SKM-1 treated with dmso at 0.1 percent for 144 hours (cell line): ENCODE results near the gene IGFBP6.

Source experiments
- DNase-seq: peaks from one replicate; lab custom pipeline; 2025; ENCODE audit not compliant: unreplicated experiment; lab: John Stamatoyannopoulos, UW

Gene IGFBP6

DNA sequence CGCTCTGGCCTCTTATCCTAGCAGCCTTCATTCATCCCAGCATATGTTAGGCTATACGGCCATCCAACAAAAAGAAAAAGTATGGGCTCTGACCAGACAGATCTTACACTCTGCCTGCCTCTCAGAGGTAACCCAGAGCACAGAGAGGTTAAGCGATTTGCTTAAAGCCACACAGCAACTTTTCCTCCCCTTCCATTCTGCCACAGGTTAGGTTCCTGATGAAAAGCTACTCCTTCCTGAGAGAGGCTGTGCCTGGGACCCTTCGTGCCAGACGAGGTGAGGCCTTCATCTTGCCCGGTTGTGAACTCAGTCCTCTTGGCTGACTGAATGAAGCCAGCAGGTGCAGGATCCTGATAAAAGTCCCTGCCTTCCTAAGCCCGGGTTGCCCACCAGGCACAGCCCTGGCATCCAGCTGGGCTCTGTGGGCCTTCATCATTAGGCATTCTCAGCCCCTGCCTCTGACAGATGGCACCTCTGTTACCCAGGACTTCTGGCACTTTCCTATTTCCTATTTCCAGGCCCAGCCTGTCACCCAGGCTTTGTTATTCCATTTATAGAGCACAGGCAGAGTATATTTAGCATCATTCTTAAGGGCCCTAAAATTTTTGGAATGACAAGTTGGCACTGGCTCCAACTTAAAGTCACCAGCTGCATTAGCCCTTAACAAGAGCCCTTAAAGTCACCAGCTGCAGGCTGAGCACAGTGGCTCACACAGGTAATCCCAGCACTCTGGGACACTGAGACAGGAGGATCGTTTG lies 18.6 kb downstream of the IGFBP6 start:
- DNase-seq: no peak

DNA sequence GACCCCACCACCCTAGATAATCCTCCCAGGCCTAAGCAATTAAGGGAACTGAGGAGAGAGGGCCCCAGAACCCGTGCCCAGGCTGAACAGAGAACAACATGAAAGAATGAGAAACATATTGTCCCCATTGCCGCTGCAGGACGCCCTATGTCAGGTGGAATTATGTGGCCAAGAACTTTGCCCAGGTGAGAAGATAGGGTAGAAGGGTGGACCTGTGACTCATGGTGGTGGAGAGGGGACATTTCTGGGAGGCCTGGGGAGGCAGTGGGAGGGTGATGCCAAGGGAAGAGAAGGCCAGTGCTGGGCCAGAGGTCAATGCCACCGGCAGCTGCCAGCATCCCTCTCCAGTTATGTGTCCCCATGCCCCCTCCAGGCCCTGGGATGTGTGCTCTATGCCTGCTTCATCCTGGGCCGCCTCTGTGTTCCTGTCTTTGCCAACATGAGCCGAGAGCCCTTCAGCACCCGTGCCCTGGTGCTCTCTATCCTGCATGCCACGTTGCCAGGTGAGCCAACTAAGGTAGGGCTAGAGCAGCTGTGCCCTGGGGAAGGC lies 21.4 kb downstream of the IGFBP6 start:
- DNase-seq: no peak

DNA sequence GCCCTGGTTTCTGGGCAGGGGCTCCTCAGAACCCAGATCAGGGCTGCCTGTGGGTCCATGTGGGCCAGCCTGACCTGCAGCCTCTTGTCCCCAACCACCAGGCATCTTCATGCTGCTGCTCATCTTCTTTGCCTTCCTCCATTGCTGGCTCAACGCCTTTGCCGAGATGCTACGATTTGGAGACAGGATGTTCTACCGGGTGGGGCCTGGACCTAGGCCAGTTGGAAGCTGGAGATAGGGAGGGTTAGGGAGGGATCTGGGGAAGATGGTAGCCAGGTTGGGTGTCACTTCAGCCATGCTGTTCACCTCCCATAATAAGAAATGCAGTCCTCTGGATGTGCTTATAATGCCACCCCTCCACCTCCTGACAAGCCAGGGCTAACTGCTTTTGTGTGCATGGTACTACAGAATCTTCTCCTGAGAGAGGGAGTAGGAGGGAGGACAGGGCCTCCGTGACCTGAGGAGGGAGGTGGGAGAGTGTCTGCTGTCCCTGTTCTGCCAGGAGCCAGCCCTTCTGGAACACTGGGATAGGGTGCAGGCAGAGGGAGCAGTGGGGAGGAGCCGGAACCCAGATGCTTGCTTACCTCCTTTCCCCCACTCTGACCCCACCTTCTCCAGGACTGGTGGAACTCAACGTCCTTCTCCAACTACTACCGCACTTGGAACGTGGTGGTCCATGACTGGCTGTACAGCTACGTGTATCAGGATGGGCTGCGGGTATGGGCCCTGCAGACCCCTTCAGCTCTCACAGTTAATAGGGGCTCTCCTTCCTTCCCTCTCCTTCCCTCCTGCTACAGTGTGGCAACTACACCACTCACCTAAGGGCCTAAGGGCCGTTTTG lies 23.4 kb downstream of the IGFBP6 start:
- DNase-seq: no peak

DNA sequence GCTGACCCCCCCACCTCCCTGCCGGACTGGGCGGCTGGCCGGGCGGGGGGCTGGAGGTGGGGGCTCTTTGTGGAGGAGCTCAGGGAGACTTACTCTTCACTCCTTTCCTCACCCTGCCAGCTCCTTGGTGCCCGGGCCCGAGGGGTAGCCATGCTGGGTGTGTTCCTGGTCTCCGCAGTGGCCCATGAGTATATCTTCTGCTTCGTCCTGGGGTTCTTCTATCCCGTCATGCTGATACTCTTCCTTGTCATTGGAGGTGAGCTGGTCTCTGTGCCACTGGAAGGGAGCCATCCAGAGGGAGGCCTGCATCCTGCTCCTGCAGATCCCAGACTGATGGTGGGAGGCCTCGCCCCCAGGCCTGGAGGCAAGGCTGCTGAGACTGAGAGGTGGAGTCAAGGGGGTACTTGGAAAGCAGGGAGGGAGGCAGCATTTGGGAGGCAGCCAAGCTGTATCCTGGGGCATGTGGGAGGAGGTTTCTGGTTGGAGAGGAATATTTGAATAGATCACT lies 25.5 kb downstream of the IGFBP6 start:
- DNase-seq: no peak

DNA sequence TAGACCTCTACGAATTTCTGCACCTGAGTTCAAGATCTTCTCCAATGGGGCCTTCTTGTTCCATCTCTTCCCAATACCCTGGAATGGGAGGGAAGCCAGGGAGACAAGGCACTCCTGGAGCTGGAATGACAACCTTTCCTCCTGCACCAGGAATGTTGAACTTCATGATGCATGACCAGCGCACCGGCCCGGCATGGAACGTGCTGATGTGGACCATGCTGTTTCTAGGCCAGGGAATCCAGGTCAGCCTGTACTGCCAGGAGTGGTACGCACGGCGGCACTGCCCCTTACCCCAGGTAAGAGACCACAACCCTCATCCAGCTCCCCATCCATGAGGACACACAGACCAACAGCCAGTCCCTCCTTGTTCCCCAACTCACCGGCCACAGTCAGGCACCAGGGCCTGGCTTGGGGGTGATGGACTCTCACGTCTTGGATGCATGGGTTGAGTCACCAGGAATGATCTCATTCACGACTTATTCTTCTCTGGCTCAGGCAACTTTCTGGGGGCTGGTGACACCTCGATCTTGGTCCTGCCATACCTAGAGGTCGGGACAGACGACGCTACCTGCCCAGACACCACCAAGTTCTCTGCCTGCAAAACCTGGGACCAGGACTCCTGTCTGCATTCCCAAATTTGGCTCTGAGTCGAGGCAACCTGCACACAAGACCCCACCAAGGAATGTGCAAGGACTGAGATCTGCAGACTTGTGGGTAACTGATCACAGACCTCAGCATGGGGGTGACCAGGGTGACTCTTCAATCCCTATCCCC lies 26.3 kb downstream of the IGFBP6 start:
- DNase-seq: no peak

DNA sequence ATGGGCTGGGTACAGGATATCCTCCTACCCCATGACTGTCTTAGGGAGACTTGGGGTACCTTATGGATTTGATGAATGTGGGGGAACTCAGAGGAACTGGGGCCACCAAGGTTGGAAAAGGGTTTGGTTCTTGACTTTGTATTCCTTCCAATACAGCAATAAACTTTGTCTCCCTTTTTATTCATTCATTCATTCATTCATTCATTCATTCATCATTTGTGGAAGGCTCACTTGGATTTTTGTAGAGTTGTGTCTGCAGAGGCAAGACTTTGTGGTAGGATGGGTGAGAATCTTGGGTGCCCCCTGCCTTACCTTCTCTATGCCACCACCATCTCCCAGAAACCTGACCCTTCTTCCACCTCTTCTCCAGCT lies 26.9 kb downstream of the IGFBP6 start:
- DNase-seq: no peak

DNA sequence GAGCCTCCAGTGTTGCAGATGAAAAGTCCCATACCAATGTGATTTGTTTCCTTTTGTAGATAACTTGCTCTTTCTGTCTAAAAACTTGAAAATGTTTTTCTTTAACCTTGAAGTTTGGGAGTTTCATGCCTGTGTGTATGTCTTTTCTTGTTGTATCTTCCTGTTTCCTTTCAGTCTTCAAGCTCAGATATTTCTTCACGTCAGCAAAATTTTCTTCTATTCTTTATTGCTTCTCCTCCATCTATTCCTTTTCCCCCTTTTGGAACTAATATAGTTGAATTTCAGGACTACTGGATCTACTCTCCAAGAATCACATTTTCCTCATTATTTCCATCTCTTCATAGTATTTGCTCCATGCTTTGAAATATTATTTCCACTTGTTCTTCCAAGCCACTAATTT lies 29.7 kb downstream of the IGFBP6 start:
- DNase-seq: no peak

DNA sequence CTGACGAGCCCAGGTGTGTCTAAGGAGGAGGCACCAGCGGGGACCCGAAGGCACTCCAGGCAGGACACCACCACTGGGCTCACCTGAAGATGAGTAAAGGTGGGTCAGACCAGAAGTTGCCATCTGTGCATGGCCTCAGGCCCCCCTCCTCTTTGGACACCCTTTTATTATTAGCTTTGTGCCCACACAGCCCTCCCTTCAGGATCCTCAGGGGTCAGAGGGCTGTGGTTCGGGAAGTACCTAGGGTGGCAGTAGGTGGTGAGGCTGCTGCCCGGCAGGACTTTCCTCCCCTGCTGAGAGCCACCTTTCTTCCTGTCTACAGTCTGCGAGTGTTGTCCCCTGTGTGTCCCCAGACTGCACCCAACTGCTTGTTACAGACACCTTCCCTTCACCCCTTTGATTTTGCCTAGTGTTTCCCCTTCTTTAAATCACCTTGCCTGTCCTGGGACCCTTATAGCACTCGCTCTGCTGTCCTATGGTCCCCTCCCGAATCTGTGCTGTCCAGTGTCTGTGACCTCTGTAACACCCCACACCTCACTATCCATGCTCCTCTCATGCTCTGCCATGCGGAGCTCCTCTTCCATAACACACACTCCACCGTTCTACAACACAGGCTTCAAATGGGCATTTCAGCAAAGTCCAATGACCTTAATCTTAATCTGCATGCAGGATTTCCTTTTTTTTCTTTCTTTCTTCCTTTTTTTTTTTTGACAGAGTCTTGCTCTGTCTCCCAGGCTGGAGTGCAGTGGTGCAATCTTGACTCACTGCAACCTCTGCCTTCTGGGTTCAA lies 31.5 kb downstream of the IGFBP6 start:
- DNase-seq: no peak

DNA sequence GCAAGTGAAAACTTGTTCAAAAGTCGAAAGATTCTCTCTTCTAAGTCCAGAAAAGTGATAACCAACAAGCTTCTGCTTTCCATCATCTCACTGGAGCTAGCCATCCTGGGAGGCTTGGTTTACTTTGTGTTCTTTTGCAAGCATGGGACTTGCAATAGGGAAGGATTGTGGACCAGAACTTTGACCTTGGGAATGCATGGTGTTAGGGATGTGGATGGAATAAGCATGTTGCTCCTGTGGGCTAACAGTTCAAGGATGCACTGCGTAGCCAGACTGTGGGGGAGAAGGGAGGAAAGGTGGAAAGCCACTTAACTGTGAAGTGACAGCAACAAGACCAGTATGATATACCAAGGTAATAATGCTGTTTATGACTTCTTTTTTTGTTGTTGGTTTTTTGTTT lies 34.4 kb downstream of the IGFBP6 start:
- DNase-seq: no peak

DNA sequence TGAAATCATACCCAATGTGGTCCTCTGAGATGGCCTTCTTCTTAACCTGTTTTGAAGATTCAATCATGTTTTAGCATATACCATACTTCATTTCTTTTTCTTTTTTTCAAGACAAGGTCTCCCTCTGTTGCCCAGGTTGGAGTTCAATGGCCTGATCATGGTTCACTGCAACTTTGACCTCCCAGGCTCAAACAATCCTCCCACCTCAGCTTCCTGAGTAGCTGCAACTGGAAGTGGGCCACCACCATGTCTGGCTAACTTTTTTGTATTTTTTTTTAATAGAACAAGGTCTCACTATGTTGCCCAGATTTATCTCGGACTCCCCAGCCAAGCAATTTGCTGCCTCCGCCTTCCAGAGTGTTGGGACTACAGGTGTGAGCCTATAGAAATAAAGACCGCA lies 36.3 kb downstream of the IGFBP6 start:
- no peak for DNase-seq

DNA sequence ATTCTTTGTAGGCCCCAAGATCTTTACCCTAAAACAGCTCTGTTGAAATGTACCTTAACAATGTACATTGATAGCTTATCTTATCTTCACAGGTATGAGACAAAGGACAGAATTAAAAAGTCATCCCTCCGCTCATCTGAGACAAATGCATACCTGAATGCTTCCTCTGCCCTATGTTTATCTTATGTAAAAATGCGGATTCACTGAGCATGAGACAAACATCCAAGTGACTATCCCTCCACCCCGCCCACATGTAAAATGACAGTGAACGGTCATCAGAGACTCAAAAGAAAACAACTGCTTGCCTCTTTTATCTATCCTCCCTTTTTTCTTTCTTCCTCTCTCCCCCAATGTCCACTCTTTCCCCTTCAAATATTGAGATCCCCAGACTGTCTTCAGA lies 45.9 kb downstream of the IGFBP6 start:
- no peak for DNase-seq

DNA sequence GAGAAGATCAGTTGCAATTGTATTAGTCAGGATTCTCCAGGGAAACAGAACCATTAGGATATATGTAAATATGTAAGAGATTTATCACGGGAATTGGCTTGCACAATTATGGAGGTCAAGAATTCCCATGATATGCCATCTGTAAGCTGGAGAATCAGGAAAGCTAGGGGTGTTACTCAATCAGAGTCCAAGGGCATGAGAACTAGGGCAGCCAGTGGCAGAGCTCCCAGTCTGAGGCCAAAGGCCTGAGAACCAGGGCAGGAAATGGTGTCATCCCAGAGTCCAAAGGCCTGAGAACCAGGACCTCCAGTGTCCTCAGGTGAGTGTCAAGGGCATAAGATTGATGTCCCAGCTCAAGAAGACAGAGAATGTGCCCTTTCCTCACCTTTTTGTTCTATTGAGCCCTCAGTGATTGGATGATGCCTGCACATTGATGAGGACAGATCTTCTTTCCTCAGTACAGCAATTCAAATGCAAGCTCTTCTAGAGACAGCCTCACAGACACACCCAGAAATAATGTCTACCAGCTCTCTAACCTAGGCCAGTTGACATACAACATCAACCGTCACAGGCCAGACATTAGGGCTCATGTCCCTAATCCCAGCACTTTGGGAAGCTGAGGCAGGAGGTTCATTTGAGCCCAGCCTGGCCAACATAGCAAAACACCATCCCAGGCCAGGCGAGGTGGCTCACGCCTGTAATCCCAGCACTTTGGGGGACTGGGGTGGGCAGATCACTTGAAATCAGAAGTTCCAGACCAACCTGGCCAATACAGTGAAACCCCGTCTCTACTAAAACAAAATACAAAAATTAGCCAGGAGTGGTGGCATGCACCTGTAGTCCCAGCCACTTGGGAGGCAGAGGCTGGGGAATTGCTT lies 48.2 kb downstream of the IGFBP6 start:
- DNase-seq: no peak

DNA sequence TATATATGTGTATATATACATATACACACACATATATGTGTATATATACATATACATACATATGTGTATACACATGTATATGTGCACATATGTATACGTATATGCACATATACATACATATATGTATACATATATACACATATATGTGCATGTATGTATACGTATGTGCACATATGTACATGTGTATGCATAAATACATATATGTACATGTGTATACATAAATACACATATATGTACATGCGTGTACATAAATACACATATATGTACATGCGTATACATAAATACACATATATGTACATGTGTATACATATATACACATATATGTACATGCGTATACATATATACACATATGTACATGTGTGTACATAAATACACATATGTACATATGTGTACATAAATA lies 49.7 kb downstream of the IGFBP6 start:
- no peak for DNase-seq

DNA sequence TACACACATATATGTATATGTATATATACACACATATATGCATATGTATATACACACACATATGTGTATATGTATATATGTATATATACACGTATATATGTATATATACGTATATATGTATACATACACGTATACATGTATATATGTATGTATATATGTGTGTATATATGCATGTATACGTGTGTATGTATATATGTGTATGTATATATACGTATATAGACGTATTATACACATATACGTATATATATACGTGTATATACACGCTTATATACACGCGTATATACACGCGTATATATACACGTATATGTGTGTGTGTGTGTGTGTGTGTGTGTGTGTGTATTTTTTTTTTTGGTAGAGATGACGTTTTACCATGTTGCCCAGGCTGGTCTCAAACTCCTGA lies 50.2 kb downstream of the IGFBP6 start:
- DNase-seq: no peak

DNA sequence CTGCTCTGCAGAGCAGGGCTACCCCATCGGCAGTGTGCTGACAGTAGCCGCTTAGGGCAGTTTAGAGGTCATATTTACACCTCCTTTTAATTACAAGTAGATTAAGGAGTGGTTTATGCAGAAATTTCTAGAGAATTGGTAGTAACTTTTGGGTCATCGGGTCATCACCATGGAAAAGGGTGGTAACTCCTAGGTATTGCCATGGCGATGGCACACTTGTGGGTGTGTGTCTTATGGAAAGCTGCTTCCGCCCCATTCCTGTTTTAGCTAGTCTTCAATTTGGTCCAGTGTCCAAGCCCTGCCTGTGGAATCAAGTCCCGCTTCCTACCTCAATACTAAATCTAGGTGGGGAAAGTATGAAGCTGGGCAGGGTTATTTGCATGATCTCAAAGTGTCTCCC lies 53.6 kb downstream of the IGFBP6 start:
- no peak for DNase-seq
